Fibroblast of pulmonary artery (primary cell): ENCODE measurements around the gene SCYGR4.

Experiments used
- DNase-seq: peaks from one replicate; pipeline ENCODE4 v3.0.0-alpha.2; 2010; ENCODE audit warnings: low read depth
- H3K4me3 ChIP-seq: replicated peaks from 2 replicates; pipeline ENCODE4 v1.5.1; 2011; ENCODE audit warnings: low read depth, mild to moderate bottlenecking, control low read depth, low read length, moderate library complexity
- CTCF ChIP-seq: IDR thresholded peaks from 2 replicates; pipeline ENCODE4 v1.5.1; 2011; ENCODE audit warnings: mild to moderate bottlenecking, control low read depth, low read length, inconsistent platforms; ENCODE audit errors: missing control alignments

The SCYGR4 gene

DNA sequence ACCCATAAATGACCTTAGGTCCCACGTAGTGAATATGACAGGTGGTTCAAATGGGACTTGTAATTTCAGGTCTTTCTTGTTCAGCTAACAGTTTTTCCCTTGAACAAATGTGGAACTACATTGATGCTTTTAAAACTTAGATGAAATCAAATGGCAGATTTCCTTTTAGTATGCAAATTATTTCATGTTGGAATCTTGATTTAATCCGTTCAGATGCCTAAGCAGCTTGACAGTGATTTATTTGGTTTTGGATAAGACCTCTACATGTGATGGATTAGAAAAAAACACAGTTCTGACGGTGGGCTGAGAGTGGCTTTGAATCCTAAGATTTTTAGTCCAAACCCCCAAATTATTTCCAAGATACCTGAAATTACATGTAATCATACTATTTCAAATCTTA, 16.9 kb downstream of the SCYGR4 start:
- H3K4me3 ChIP-seq = no peak overlapping the region
- no peak for DNase-seq
- TF ChIP-seq CTCF = no peak

DNA sequence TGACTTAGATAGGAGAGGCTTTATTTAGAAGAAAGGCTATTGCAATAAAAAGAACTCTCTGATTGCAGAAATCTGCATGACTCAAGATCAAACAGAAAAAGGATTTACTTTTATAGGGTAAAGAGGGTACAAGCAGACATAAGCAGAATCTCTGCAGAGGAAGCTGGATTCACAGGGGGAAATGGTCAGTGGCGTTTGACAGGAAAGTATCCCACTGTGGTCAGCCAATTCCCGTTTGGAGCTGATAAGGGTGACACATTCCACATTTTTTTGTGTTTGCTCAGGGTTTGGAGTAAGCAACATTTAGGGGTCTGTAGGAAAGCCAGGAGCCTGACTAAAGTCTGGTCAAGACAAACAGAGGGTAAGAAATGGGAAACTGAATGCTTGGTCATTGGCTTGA, 25.4 kb downstream of the SCYGR4 start:
- no peak for TF ChIP-seq CTCF
- peak; percentile 76 for DNase-seq
- H3K4me3 ChIP-seq = no peak overlapping the region

- H3K4me3 ChIP-seq = no peak overlapping the region
- no peak for DNase-seq
- TF ChIP-seq CTCF = no peak
Observed at GRCh38 chr2:227643990-227644551, 26.8 kb downstream of the SCYGR4 start.

GRCh38 chr2:227653419-227653818, 36.1 kb downstream of the SCYGR4 start:
- no peak overlapping the region for H3K4me3 ChIP-seq
- DNase-seq = peak; percentile 69
- no peak for TF ChIP-seq CTCF

- DNase-seq = no peak
- TF ChIP-seq CTCF = no peak
- no peak overlapping the region for H3K4me3 ChIP-seq
Observed at GRCh38 chr2:227654426-227654825, 37.1 kb downstream of the SCYGR4 start.

DNA sequence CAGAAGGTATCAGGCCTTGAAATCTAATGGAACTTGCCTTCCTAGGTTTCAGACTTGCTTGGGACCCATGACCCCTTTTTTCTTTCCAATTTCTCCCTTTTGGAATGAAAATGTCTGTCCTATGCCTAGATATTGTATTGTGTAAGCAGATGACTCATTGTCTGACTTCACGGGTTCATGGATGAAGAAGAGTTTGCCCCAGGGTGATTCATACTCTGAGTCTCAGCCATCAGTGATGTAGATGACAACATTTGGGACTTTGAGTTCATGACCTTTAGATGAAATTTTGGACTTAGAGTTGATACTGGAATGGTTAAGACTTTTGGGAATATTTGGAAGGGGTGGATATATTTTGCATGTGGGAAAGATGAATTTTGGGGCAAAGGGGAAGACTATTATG, 38.2 kb downstream of the SCYGR4 start:
- DNase-seq = peak; percentile 92
- no peak for TF ChIP-seq CTCF
- H3K4me3 ChIP-seq = no peak overlapping the region

DNA sequence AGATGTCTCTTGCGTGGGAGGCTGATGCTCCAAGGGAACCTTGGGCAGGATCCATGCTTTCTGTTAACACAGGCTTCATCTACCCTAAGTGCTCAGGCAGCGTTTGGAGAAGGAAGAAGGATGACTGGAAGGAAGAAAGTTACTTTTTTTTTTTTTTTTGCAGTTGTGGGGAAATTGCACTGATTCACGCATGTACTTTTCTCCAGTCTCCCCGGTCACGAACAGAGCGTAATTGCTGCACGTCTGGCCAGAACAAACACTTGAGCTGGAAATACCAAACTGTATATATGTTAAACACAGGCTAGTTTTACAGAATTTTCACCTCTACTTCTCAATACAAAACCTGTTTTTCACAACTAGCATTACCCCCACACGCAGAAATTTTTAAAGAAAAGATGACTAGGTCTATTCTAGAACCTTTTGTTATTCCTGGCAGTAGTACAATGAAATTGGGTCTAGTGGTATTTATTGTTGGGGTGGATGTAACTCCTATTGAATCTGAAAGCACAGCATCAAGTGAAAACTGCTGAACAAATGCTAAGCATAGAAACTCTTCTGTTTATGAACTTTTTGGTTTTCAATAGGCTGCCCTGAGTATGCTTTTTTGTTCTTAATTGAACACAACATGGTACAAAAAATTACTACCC, 40.0 kb downstream of the SCYGR4 start:
- DNase-seq = peak; percentile 81
- H3K4me3 ChIP-seq = no peak overlapping the region
- no peak for TF ChIP-seq CTCF
